Colonic mucosa (tissue), 4 donors: ENCODE results near the gene EVX2. TPM values are rescaled to one million over a fixed set of nuclear protein-coding genes. Genes with fewer than 3 reads are reported as not detected.

ENCODE experiments used
- DNase-seq: peaks from one replicate; pipeline ENCODE4 v3.0.0-alpha.2; 2020
- H3K27ac ChIP-seq: fragments of 200-600 bp; one replicate; pipeline ENCODE4 v1.8.0; 2021
- H3K27me3 ChIP-seq: fragments of 200-600 bp; one replicate; pipeline ENCODE4 v1.8.0; 2021
- H3K36me3 ChIP-seq: fragments of 200-600 bp; one replicate; pipeline ENCODE4 v1.8.0; 2021
- H3K4me1 ChIP-seq: fragments of 200-600 bp; one replicate; pipeline ENCODE4 v1.8.0; 2021; ENCODE audit warnings: mild to moderate bottlenecking
- H3K4me3 ChIP-seq: fragments of 200-600 bp; one replicate; pipeline ENCODE4 v1.8.0; 2021
- H3K9ac ChIP-seq, 2 donors: one replicate each; pipeline ENCODE4 v1.7.0; 2013; ENCODE audit warnings: control low read depth in 2 of 2, low read depth in 2 of 2, low read length in 2 of 2
- H3K9me3 ChIP-seq: fragments of 200-600 bp; one replicate; pipeline ENCODE4 v1.8.0; 2021
- intact Hi-C: fragments of 100-400 bp; cut with DNase I; formaldehyde crosslinking; loops from one replicate; pipeline ENCODE4 v1.14.1; 2022
- total RNA-seq, 2 donors: library from RNA; stranded (reverse); fragmentation: NEBNext Ultra II Directional in 1 of 2; extraction: Animal tissue kit (Norgen Biotek cat#: 25700) in 1 of 2; gene quantifications; one replicate each; pipeline ENCODE4 v1.2.1, GENCODE V29; 2021
- TF ChIP-seq, protein P1 (sequence below): fragments of 200-600 bp; IDR thresholded peaks from one replicate; pipeline ENCODE4 v1.8.0; 2022; ENCODE audit warnings: antibody characterized with exemption, mild to moderate bottlenecking
- donor health status: healthy.
- donor health status: DM: no; HTN: no; CAD: no.
- donor health status: DM: no; HTN: no; CAD: no.

Gene EVX2
- total RNA-seq, 2 donors from 2014 or later = not detected

DNA sequence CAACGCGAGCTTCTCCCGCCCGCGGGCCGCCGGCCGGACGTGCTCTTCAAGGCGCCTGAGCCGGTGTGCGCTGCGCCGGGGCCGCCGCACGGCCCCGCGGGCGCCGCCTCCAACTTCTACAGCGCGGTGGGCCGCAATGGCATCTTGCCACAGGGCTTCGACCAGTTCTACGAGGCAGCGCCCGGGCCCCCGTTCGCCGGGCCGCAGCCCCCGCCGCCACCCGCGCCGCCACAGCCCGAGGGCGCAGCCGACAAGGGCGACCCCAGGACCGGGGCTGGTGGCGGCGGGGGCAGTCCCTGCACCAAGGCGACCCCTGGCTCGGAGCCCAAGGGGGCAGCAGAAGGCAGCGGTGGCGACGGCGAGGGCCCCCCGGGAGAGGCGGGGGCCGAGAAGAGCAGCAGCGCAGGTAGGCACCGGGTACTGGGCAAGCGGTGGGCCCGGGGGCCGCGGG, 24.0 kb upstream of the EVX2 start:
- no peak overlapping the region for H3K27ac ChIP-seq
- DNase-seq = peak; percentile 12
- peak overlapping the region in 1 of 2 donors; percentile 48 for H3K9ac ChIP-seq
- peak overlapping the region; percentile 17 for H3K4me3 ChIP-seq
- H3K4me1 ChIP-seq = peaks cover 3% of the 10 kb centered on the region
- H3K36me3 ChIP-seq = no peaks in the 10 kb centered on the region
- no peaks in the 10 kb centered on the region for H3K9me3 ChIP-seq
- intact Hi-C loops = no loop called here
- H3K27me3 ChIP-seq = peaks cover 92% of the 10 kb centered on the region
- TF ChIP-seq, protein P1, sequence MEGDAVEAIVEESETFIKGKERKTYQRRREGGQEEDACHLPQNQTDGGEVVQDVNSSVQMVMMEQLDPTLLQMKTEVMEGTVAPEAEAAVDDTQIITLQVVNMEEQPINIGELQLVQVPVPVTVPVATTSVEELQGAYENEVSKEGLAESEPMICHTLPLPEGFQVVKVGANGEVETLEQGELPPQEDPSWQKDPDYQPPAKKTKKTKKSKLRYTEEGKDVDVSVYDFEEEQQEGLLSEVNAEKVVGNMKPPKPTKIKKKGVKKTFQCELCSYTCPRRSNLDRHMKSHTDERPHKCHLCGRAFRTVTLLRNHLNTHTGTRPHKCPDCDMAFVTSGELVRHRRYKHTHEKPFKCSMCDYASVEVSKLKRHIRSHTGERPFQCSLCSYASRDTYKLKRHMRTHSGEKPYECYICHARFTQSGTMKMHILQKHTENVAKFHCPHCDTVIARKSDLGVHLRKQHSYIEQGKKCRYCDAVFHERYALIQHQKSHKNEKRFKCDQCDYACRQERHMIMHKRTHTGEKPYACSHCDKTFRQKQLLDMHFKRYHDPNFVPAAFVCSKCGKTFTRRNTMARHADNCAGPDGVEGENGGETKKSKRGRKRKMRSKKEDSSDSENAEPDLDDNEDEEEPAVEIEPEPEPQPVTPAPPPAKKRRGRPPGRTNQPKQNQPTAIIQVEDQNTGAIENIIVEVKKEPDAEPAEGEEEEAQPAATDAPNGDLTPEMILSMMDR = no peak

DNA sequence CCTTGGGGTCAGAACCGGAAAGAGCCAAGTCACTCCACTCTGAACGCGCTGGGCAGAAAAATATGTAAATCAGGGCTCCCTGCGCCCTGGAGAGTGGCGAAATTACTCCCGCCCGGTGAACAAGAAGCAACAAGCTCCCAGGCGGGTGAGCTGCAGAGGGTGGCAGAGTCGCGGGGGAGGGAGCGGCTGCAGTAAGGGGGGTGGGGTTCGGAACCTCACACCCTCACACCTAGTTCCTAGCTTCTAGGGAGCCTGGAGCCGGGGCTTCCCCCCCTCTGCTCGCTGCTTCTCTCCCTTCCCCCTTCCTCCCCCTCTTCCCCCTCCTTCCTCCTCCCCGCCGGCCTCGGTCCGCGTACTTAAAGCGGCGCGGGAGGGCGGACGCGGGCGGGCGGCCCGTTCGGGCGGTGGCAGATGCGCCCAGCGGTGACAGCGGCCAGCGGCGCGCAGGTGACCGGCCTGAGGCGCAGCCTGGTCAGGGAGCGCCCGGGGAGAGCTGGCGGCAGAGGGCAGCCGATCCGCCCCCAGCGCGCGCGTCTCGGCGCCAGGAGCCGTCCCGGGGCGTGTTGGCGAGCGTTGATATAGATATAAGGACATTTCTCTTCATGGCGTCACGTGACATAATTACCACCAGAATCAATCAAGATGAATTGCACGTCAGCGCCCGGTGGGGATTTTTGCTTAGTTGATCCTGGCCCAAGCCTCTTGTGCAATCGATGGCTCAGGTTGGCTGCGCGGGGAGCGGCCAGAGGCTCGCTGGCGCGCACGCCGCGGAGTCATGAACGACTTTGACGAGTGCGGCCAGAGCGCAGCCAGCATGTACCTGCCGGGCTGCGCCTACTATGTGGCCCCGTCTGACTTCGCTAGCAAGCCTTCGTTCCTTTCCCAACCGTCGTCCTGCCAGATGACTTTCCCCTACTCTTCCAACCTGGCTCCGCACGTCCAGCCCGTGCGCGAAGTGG, 23.1 kb upstream of the EVX2 start, which contains the start of gene HOXD11:
HOXD11 (plus strand) TSS at position 700 of the 959 bp plus-strand sequence; CDS start at position 776, 76 bp downstream.
- Histone ChIP-seq H3K9me3 (no peaks in the 10 kb centered on the region), H3K27me3 (peaks cover 90% of the 10 kb centered on the region), H3K27ac (peak within 1 kb of the TSS; percentile 62), H3K4me3 (peak within 1 kb of the TSS; percentile 27), H3K36me3 (no peaks in the 10 kb centered on the region), H3K9ac (peak within 1 kb of the TSS; percentile 49 to 57), H3K4me1 (peaks cover 3% of the 10 kb centered on the region)
- intact Hi-C loops = no loop called here
- peak; percentile 41 for DNase-seq
- TF ChIP-seq, protein P1 = no peak

GRCh38 chr2:176105730-176106580, 22.2 kb upstream of the EVX2 start:
- Histone ChIP-seq H3K9ac (peak overlapping the region; percentile 57 to 79), H3K27me3 (peaks cover 90% of the 10 kb centered on the region), H3K27ac (peak overlapping the region; percentile 62), H3K9me3 (no peaks in the 10 kb centered on the region), H3K36me3 (no peaks in the 10 kb centered on the region), H3K4me1 (peaks cover 3% of the 10 kb centered on the region), H3K4me3 (peak overlapping the region; percentile 27)
- no peak for DNase-seq
- intact Hi-C loops = no loop called here
- TF ChIP-seq, protein P1 = no peak

GRCh38 chr2:176105078-176105729, 21.4 kb upstream of the EVX2 start:
- H3K36me3 ChIP-seq = no peaks in the 10 kb centered on the region
- peaks cover 3% of the 10 kb centered on the region for H3K4me1 ChIP-seq
- intact Hi-C loops = no loop called here
- H3K27ac ChIP-seq = peak overlapping the region; percentile 63
- H3K4me3 ChIP-seq = peak overlapping the region; percentile 26
- TF ChIP-seq, protein P1 = no peak
- H3K27me3 ChIP-seq = peaks cover 91% of the 10 kb centered on the region
- no peak for DNase-seq
- no peaks in the 10 kb centered on the region for H3K9me3 ChIP-seq
- H3K9ac ChIP-seq = peak overlapping the region; percentile 55 to 79
